Endothelial cell of umbilical vein (primary cell): ENCODE results near the gene NDUFS2. TPM values are rescaled to one million over a fixed set of nuclear protein-coding genes. Genes with fewer than 3 reads are reported as not detected.

ENCODE experiments used
- BruUV-seq: library from RNA; stranded (reverse); fragments of 400-500 nt; replicated peaks from 2 replicates; lab custom pipeline; 2021; lab: Mats Ljungman, UMichigan
- CTCF ChIA-PET: fragments of 300-600, 350-600 bp; sonication (Branson Sonifier 250); formaldehyde crosslinking; loops from one replicate; lab custom pipeline; 2021; ENCODE audit warnings: antibody characterized with exemption, inconsistent platforms; lab: Charles Lee
- POLR2A ChIA-PET: fragments of 300-600, 350-600 bp; sonication (Branson Sonifier 250); formaldehyde crosslinking; loops from one replicate; lab custom pipeline; 2021; ENCODE audit warnings: antibody characterized with exemption, inconsistent platforms; lab: Charles Lee
- DNase-seq: peaks from one replicate; pipeline ENCODE4 v3.0.0-alpha.2; 2011; ENCODE audit warnings: low read depth, low spot score
- FAIRE-seq: peaks from 2 replicates; lab custom pipeline; 2011; peaks lifted over from hg19 to GRCh38; lab: Jason Lieb, UNC
- H2AFZ ChIP-seq: 2 replicates; pipeline ENCODE4 v1.6.0; 2012; ENCODE audit warnings: low read depth, low read length, control low read depth, inconsistent platforms
- H3K27ac ChIP-seq: 2 replicates; pipeline ENCODE4 v1.5.1; 2011; ENCODE audit warnings: low read depth, mild to moderate bottlenecking, control low read depth, low read length, moderate library complexity; ENCODE audit not compliant: insufficient read depth
- H3K27me3 ChIP-seq, 2 experiments: 2 replicates each; pipeline versions ENCODE4 v1.6.0 to v1.6.1; 2011; ENCODE audit warnings: low read length in 2 of 2, mixed read lengths in 1 of 2; ENCODE audit not compliant: control insufficient read depth in 2 of 2, insufficient read depth in 2 of 2
- H3K36me3 ChIP-seq, 2 experiments: 2 replicates in 1 of 2; 3 replicates in 1 of 2; pipeline ENCODE4 v1.5.1; 2011; ENCODE audit warnings: low read length in 2 of 2, mild to moderate bottlenecking in 1 of 2, moderate library complexity in 1 of 2; ENCODE audit not compliant: control insufficient read depth in 2 of 2, insufficient read depth in 2 of 2; ENCODE audit errors: extremely low read depth in 1 of 2
- H3K4me1 ChIP-seq: 3 replicates; pipeline ENCODE4 v1.5.1; 2011; ENCODE audit warnings: mild to moderate bottlenecking, low read length; ENCODE audit not compliant: control insufficient read depth, insufficient read depth; ENCODE audit errors: extremely low read depth
- H3K4me2 ChIP-seq: 2 replicates; pipeline ENCODE4 v1.6.1; 2011; ENCODE audit warnings: low read length, control low read depth, mixed read lengths; ENCODE audit not compliant: insufficient read depth
- H3K4me3 ChIP-seq, 3 experiments: fragments of 200-600 bp in 1 of 3; sonication (generic), shearing (Covaris generic) in 1 of 3; replicated peaks in 1 of 3; 2 replicates each; pipeline ENCODE4 v1.5.1; 2011 to 2016; ENCODE audit warnings: control low read depth in 3 of 3, low read length in 3 of 3, mild to moderate bottlenecking in 2 of 3, inconsistent platforms in 1 of 3, low read depth in 1 of 3, moderate library complexity in 1 of 3; ENCODE audit not compliant: insufficient read depth in 1 of 3
- H3K79me2 ChIP-seq: 2 replicates; pipeline ENCODE4 v1.6.0; 2012; ENCODE audit warnings: low read length, inconsistent platforms; ENCODE audit not compliant: control insufficient read depth, insufficient read depth
- H3K9ac ChIP-seq: replicated peaks from 2 replicates; pipeline ENCODE3; 2011; ENCODE audit warnings: low read length, control low read depth; ENCODE audit not compliant: insufficient read depth; ENCODE audit errors: extremely low read depth
- H3K9me1 ChIP-seq: replicated peaks from 3 replicates; pipeline ENCODE4 v1.6.0; 2011; ENCODE audit warnings: mild to moderate bottlenecking, low read length; ENCODE audit not compliant: control insufficient read depth, insufficient read depth; ENCODE audit errors: extremely low read depth
- H3K9me3 ChIP-seq: replicated peaks from 2 replicates; pipeline ENCODE4 v1.5.1; 2012; ENCODE audit warnings: low read length, inconsistent platforms; ENCODE audit not compliant: control insufficient read depth, insufficient read depth
- H4K20me1 ChIP-seq: replicated peaks from 2 replicates; pipeline ENCODE3; 2011; ENCODE audit warnings: mild to moderate bottlenecking, low read length; ENCODE audit not compliant: control insufficient read depth, insufficient read depth; ENCODE audit errors: extremely low read depth
- FOS ChIP-seq: IDR thresholded peaks from 2 replicates; pipeline ENCODE4 v1.6.1; 2011; ENCODE audit warnings: mild to moderate bottlenecking, low read length, moderate library complexity, borderline replicate concordance; ENCODE audit not compliant: insufficient read depth
- POLR2A ChIP-seq: IDR thresholded peaks from 2 replicates; pipeline ENCODE4 v1.6.1; 2012; ENCODE audit warnings: low read depth, mild to moderate bottlenecking, control low read depth, low read length
- POLR2AphosphoS5 ChIP-seq: IDR thresholded peaks from 2 replicates; pipeline ENCODE4 v1.6.1; 2012; ENCODE audit warnings: low read depth, mild to moderate bottlenecking, control low read depth, low read length, moderate library complexity; ENCODE audit not compliant: insufficient read depth
- dilution Hi-C: fragments of 300-500 bp; cut with MboI; formaldehyde crosslinking; loops from one replicate; pipeline ENCODE4 v1.15.0; 2019; ENCODE audit warnings: low sequenced_read_pairs; ENCODE audit not compliant: extremely low pct_ligation_motif_present
- intact Hi-C: fragments of 100-400 bp; cut with micrococcal nuclease; formaldehyde crosslinking; loops from one replicate; pipeline ENCODE4 v1.10.0; 2022
- polyA plus RNA-seq, 4 experiments: library from polyadenylated mRNA; depleted of rRNA in 3 of 4; stranded (reverse) in 3 of 4; unstranded in 1 of 4; fragments of >200 nt; gene quantifications; 2 replicates each; pipeline versions ENCODE4 v1.2.1 to v1.2.3, GENCODE V29; 2011 to 2012; ENCODE audit warnings: missing spikeins in 1 of 4
- total RNA-seq: library from RNA; stranded (reverse); gene quantifications from 2 replicates; pipeline ENCODE4 v1.2.3, GENCODE V29; 2021
- TF ChIP-seq, protein P1 (sequence below), 2 donors: IDR thresholded peaks; 1 replicate in 1 of 2; 2 replicates in 1 of 2; pipeline ENCODE4 v1.5.1; 2011; ENCODE audit warnings: low read length in 2 of 2, mild to moderate bottlenecking in 2 of 2, moderate library complexity in 2 of 2, control low read depth in 1 of 2, inconsistent platforms in 1 of 2, low read depth in 1 of 2; ENCODE audit not compliant: insufficient read depth in 1 of 2; ENCODE audit errors: extremely low read depth in 1 of 2

NDUFS2 gene
- total and polyA plus RNA-seq, 2 donors (not counting 3 experiments of a cell fraction or from before 2014, with no cell fraction given): 95.1 to 130 TPM

DNA sequence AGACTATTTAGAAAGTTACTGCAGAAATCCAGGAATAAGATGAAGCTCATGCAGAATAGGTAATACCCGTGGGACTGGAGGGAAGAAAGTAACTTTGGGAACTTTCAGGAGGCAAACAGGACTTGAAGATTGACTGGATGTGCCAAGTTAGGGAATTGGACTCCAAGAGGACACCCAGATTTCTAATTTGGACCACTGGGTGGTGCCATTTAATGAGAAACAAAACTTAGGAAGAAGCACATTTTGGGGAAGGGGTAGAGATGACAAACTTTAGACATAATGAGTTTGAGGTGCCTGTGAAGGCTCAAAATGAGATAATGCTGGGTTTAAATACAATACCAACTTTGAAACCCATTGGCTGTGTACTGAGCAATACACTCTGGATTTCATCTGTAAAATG is 21.5 kb upstream of the NDUFS2 start:
- H3K27ac ChIP-seq: no peak overlapping the region
- peak; percentile 33 for FAIRE-seq
- no peaks in the 10 kb centered on the region for H3K9me1 ChIP-seq
- no peak for DNase-seq
- dilution Hi-C loops: no loop called here
- intact Hi-C loops: no loop called here
- TF ChIP-seq, protein P1, sequence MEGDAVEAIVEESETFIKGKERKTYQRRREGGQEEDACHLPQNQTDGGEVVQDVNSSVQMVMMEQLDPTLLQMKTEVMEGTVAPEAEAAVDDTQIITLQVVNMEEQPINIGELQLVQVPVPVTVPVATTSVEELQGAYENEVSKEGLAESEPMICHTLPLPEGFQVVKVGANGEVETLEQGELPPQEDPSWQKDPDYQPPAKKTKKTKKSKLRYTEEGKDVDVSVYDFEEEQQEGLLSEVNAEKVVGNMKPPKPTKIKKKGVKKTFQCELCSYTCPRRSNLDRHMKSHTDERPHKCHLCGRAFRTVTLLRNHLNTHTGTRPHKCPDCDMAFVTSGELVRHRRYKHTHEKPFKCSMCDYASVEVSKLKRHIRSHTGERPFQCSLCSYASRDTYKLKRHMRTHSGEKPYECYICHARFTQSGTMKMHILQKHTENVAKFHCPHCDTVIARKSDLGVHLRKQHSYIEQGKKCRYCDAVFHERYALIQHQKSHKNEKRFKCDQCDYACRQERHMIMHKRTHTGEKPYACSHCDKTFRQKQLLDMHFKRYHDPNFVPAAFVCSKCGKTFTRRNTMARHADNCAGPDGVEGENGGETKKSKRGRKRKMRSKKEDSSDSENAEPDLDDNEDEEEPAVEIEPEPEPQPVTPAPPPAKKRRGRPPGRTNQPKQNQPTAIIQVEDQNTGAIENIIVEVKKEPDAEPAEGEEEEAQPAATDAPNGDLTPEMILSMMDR (IDR thresholded peaks at IDR 0.05; ENCODE audit: extremely low read depth in 1 of 2, insufficient read depth in 1 of 2, low read depth in 1 of 2, low read length in 2 of 2): peak; percentile 10 to 13
- TF ChIP-seq POLR2AphosphoS5: no peak
- no peak overlapping the region for H3K4me2 ChIP-seq
- no peaks in the 10 kb centered on the region for H3K9me3 ChIP-seq
- BruUV-seq: no TSS peak
- no peaks in the 10 kb centered on the region for H3K36me3 ChIP-seq
- ChIA-PET CTCF (interaction anchor here (0.6 to 2.8 kb wide), 5 partner anchors 9 to 202 kb away, joined by 3 to 10 read pairs (median 6); partner anchors contain the start of genes PPOX and TOMM40L), POLR2A (interaction anchor here (0.7 kb wide), 1 partner anchor 14 kb away, joined by 5 read pairs; the partner anchor contains the start of gene PPOX)
- H3K4me1 ChIP-seq: peaks cover 23% of the 10 kb centered on the region
- H3K4me3 ChIP-seq: no peak overlapping the region
- H3K9ac ChIP-seq: no peak overlapping the region
- no peaks in the 10 kb centered on the region for H3K27me3 ChIP-seq
- H4K20me1 ChIP-seq: no peaks in the 10 kb centered on the region
- peaks cover 8% of the 10 kb centered on the region for H3K79me2 ChIP-seq
- H2AFZ ChIP-seq: no peak overlapping the region

DNA sequence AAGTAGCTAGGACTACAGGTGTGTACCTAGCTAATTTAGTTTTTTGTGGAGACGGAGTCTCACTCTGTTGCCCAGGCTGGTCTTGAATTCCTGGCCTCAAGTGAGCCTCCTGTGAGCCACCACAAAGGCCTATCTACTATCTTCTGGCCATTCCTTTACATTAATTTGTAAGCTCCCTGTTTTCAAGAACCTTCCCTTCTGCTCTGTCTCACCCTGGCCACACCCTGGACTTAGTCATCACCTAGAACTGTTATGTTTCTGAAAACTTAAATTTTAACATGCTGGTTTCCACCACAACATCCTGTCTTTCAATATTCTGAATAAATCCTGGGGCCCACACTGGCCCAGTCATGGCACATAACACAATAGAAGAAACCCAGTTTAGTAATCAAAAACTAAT is 20.0 kb upstream of the NDUFS2 start:
- TF ChIP-seq POLR2AphosphoS5 (no peak), POLR2A (no peak), FOS (peak; percentile 25)
- Histone ChIP-seq H3K9me1 (no peaks in the 10 kb centered on the region), H3K27me3 (no peaks in the 10 kb centered on the region), H2AFZ (peak overlapping the region; percentile 55), H3K79me2 (no peaks in the 10 kb centered on the region), H4K20me1 (no peaks in the 10 kb centered on the region), H3K36me3 (no peaks in the 10 kb centered on the region), H3K9me3 (no peaks in the 10 kb centered on the region), H3K4me3 (no peak overlapping the region), H3K4me2 (no peak overlapping the region), H3K4me1 (peaks cover 25% of the 10 kb centered on the region), H3K27ac (no peak overlapping the region), H3K9ac (no peak overlapping the region)
- dilution Hi-C loops: no loop called here
- ChIA-PET CTCF (interaction anchor here (1.5 to 2.8 kb wide), 7 partner anchors 10 to 200 kb away, joined by 5 to 15 read pairs (median 8); partner anchors contain the start of genes NDUFS2, PPOX and TOMM40L), POLR2A (no interaction called here)
- intact Hi-C loops: no loop called here
- no TSS peak for BruUV-seq
- peak; percentile 56 for FAIRE-seq
- DNase-seq: no peak
